H1 (cell line): ENCODE data around the gene C15orf61. TPM values are rescaled to one million over a fixed set of nuclear protein-coding genes. Genes with fewer than 3 reads are reported as not detected.
A peak's percentile ranks its signal among the peaks of the same experiment; 100 is the strongest.

Source experiments
- CTCF ChIA-PET: fragments of 300-600 bp; sonication (Branson Sonifier 250); formaldehyde crosslinking; loops from one replicate; lab custom pipeline; 2021; ENCODE audit not compliant: partially characterized antibody; lab: Charles Lee
- POLR2A ChIA-PET: fragments of 300-600 bp; sonication (Branson Sonifier 250); formaldehyde crosslinking; loops from one replicate; lab custom pipeline; 2021; ENCODE audit warnings: inconsistent platforms; ENCODE audit not compliant: partially characterized antibody; lab: Charles Lee
- DNase-seq, 2 experiments: peaks; one replicate each; pipeline versions ENCODE4 v3.0.0 to v3.0.0-alpha.2; 2010 to 2022; ENCODE audit warnings: low spot score in 2 of 2, low read depth in 1 of 2, mixed read lengths in 1 of 2
- FAIRE-seq: peaks from 2 replicates; lab custom pipeline; 2011; peaks lifted over from hg19 to GRCh38; lab: Jason Lieb, UNC
- H2AFZ ChIP-seq: 2 replicates; pipeline ENCODE4 v1.8.1; 2012; ENCODE audit warnings: low read length, inconsistent platforms
- H2AK5ac ChIP-seq: 2 replicates; pipeline ENCODE4 v1.6.1; 2013; ENCODE audit warnings: low read depth, low read length
- H2BK120ac ChIP-seq: replicated peaks from 2 replicates; pipeline ENCODE3; 2013; ENCODE audit warnings: low read depth, low read length, inconsistent platforms
- H2BK12ac ChIP-seq: 2 replicates; pipeline ENCODE4 v1.6.1; 2013; ENCODE audit warnings: low read depth, low read length
- H2BK15ac ChIP-seq: 2 replicates; pipeline ENCODE4 v1.6.1; 2013; ENCODE audit warnings: low read length
- H2BK20ac ChIP-seq: 2 replicates; pipeline ENCODE4 v1.6.1; 2013; ENCODE audit warnings: low read length
- H2BK5ac ChIP-seq: 2 replicates; pipeline ENCODE4 v1.6.1; 2013; ENCODE audit warnings: low read depth, low read length
- H3K14ac ChIP-seq: 2 replicates; pipeline ENCODE4 v1.6.1; 2013; ENCODE audit warnings: inconsistent platforms; ENCODE audit not compliant: insufficient read length
- H3K18ac ChIP-seq: 2 replicates; pipeline ENCODE4 v1.6.1; 2013; ENCODE audit warnings: low read length; ENCODE audit errors: extremely low read depth
- H3K23ac ChIP-seq: 2 replicates; pipeline ENCODE4 v1.6.1; 2013; ENCODE audit warnings: inconsistent platforms; ENCODE audit not compliant: insufficient read length
- H3K23me2 ChIP-seq: 2 replicates; pipeline ENCODE4 v1.6.1; 2013; ENCODE audit warnings: low read depth, low read length
- H3K27ac ChIP-seq: 2 replicates; pipeline ENCODE4 v1.6.1; 2011; ENCODE audit warnings: low read depth, low read length, inconsistent platforms
- H3K27me3 ChIP-seq, 4 experiments: replicated peaks in 1 of 4; 1 replicate in 1 of 4; 2 replicates in 3 of 4; pipeline versions ENCODE4 v1.6.1 to v1.8.1; 2011 to 2013; ENCODE audit warnings: low read length in 3 of 4, mild to moderate bottlenecking in 3 of 4, inconsistent platforms in 2 of 4, mixed read lengths in 2 of 4, moderate library complexity in 1 of 4; ENCODE audit not compliant: control insufficient read depth in 3 of 4, insufficient read depth in 3 of 4; ENCODE audit errors: extremely low read depth in 1 of 4
- H3K36me3 ChIP-seq, 4 experiments: 2 replicates each; pipeline versions ENCODE4 v1.6.1 to v1.8.1; 2011 to 2013; ENCODE audit warnings: mild to moderate bottlenecking in 4 of 4, low read length in 3 of 4, moderate library complexity in 2 of 4, control low read depth in 1 of 4, inconsistent platforms in 1 of 4; ENCODE audit not compliant: insufficient read depth in 4 of 4, control insufficient read depth in 2 of 4
- H3K4ac ChIP-seq: replicated peaks from 2 replicates; pipeline ENCODE3; 2013; ENCODE audit warnings: low read length, low read depth, mixed read lengths, inconsistent platforms; ENCODE audit not compliant: insufficient read length
- H3K4me1 ChIP-seq, 4 experiments: replicated peaks in 1 of 4; 1 replicate in 1 of 4; 2 replicates in 3 of 4; pipeline versions ENCODE4 v1.6.1 to v1.8.1; 2011 to 2013; ENCODE audit warnings: low read length in 3 of 4, inconsistent platforms in 2 of 4, mixed read lengths in 1 of 4; ENCODE audit not compliant: insufficient read depth in 4 of 4, control insufficient read depth in 3 of 4
- H3K4me2 ChIP-seq, 2 experiments: 2 replicates each; pipeline versions ENCODE4 v1.6.1 to v1.8.1; 2011 to 2013; ENCODE audit warnings: low read depth in 2 of 2, low read length in 2 of 2, control low read depth in 1 of 2, inconsistent platforms in 1 of 2, mild to moderate bottlenecking in 1 of 2; ENCODE audit not compliant: insufficient read depth in 1 of 2
- H3K4me3 ChIP-seq, 4 experiments: fragments of 200-600, 300-600 bp in 1 of 4; sonication (generic), shearing (Covaris generic), sonication (Bioruptor Twin) in 1 of 4; 2 replicates each; pipeline versions ENCODE4 v1.5.1 to v1.8.1; 2011 to 2016; ENCODE audit warnings: low read length in 4 of 4, low read depth in 3 of 4, control low read depth in 2 of 4, inconsistent platforms in 2 of 4, mild to moderate bottlenecking in 2 of 4, mixed read lengths in 1 of 4, moderate library complexity in 1 of 4; ENCODE audit not compliant: insufficient read depth in 2 of 4; ENCODE audit errors: extremely low read depth in 1 of 4
- H3K56ac ChIP-seq: replicated peaks from 2 replicates; pipeline ENCODE3; 2013; ENCODE audit warnings: low read depth, mild to moderate bottlenecking, mixed read lengths, low read length, inconsistent platforms; ENCODE audit not compliant: insufficient read length
- H3K79me1 ChIP-seq: 2 replicates; pipeline ENCODE4 v1.6.1; 2013; ENCODE audit warnings: low read depth, low read length, control low read depth
- H3K79me2 ChIP-seq, 2 experiments: 2 replicates each; pipeline versions ENCODE4 v1.6.1 to v1.8.1; 2012 to 2013; ENCODE audit warnings: low read length in 2 of 2, mild to moderate bottlenecking in 2 of 2, inconsistent platforms in 1 of 2; ENCODE audit not compliant: insufficient read depth in 2 of 2, control insufficient read depth in 1 of 2
- H3K9ac ChIP-seq, 4 experiments: replicated peaks in 1 of 4; 1 replicate in 1 of 4; 2 replicates in 3 of 4; pipeline versions ENCODE4 v1.6.1 to v1.8.1; 2011 to 2013; ENCODE audit warnings: low read depth in 3 of 4, low read length in 3 of 4, control low read depth in 2 of 4, mild to moderate bottlenecking in 2 of 4, moderate library complexity in 2 of 4, inconsistent platforms in 1 of 4; ENCODE audit errors: extremely low read depth in 1 of 4
- H3K9me3 ChIP-seq, 2 experiments: 2 replicates each; pipeline versions ENCODE4 v1.6.1 to v1.8.1; 2012 to 2013; ENCODE audit warnings: mild to moderate bottlenecking in 2 of 2, moderate library complexity in 2 of 2, control low read depth in 1 of 2, inconsistent platforms in 1 of 2, low read depth in 1 of 2, low read length in 1 of 2, mixed read lengths in 1 of 2; ENCODE audit not compliant: insufficient read depth in 2 of 2
- H4K20me1 ChIP-seq, 2 experiments: replicated peaks in 1 of 2; 2 replicates each; pipeline versions ENCODE3 to v1.8.1; 2011 to 2013; ENCODE audit warnings: inconsistent platforms in 2 of 2, low read length in 2 of 2, mild to moderate bottlenecking in 1 of 2; ENCODE audit not compliant: insufficient read depth in 2 of 2, control insufficient read depth in 1 of 2
- H4K5ac ChIP-seq: 2 replicates; pipeline ENCODE4 v1.6.1; 2013; ENCODE audit warnings: low read length, low read depth, mixed read lengths, inconsistent platforms; ENCODE audit not compliant: insufficient read length
- H4K8ac ChIP-seq: 2 replicates; pipeline ENCODE4 v1.8.0; 2013; ENCODE audit warnings: mild to moderate bottlenecking, moderate library complexity, low read length, inconsistent platforms; ENCODE audit not compliant: insufficient read depth; ENCODE audit errors: extremely low read depth
- H4K91ac ChIP-seq: replicated peaks from 2 replicates; pipeline ENCODE3; 2013; ENCODE audit warnings: low read length, mixed read lengths, inconsistent platforms; ENCODE audit not compliant: insufficient read length
- ATF3 ChIP-seq: IDR thresholded peaks from 2 replicates; pipeline ENCODE4 v1.6.1; 2011; ENCODE audit warnings: low read depth, mild to moderate bottlenecking, low read length; ENCODE audit not compliant: insufficient read depth
- CHD1 ChIP-seq: IDR thresholded peaks from 2 replicates; pipeline ENCODE4 v1.6.1; 2012; ENCODE audit warnings: low read depth, low read length, improper control_type of control experiment
- CTBP2 ChIP-seq: IDR thresholded peaks from 2 replicates; pipeline ENCODE4 v1.7.0; 2011; ENCODE audit warnings: borderline replicate concordance, mild to moderate bottlenecking, moderate library complexity, mixed read lengths, low read length; ENCODE audit not compliant: insufficient read depth, insufficient read length
- GTF2F1 ChIP-seq: IDR thresholded peaks from 2 replicates; pipeline ENCODE4 v1.6.1; 2012; ENCODE audit warnings: low read depth, low read length, improper control_type of control experiment, borderline replicate concordance
- NANOG ChIP-seq: IDR thresholded peaks from 2 replicates; pipeline ENCODE4 v1.6.1; 2011; ENCODE audit warnings: low read length, low read depth, mild to moderate bottlenecking, inconsistent platforms; ENCODE audit not compliant: insufficient read depth, poor library complexity, severe bottlenecking
- RAD21 ChIP-seq, 2 experiments: IDR thresholded peaks in 1 of 2; conservative IDR thresholded peaks in 1 of 2; 2 replicates each; pipeline ENCODE4 v1.6.1; 2011; ENCODE audit warnings: low read depth in 2 of 2, low read length in 2 of 2, improper control_type of control experiment in 1 of 2, inconsistent platforms in 1 of 2, mild to moderate bottlenecking in 1 of 2, moderate library complexity in 1 of 2
- RFX5 ChIP-seq: IDR thresholded peaks from 2 replicates; pipeline ENCODE4 v1.6.1; 2011; ENCODE audit warnings: low read depth, low read length, improper control_type of control experiment, borderline replicate concordance
- RXRA ChIP-seq: IDR thresholded peaks from 2 replicates; pipeline ENCODE4 v1.6.1; 2011; ENCODE audit warnings: low read depth, mild to moderate bottlenecking, low read length, moderate library complexity; ENCODE audit not compliant: insufficient read depth
- SRF ChIP-seq: IDR thresholded peaks from 2 replicates; pipeline ENCODE4 v1.6.1; 2011; ENCODE audit warnings: mild to moderate bottlenecking, low read depth, low read length, moderate library complexity
- WGBS, 2 experiments: shearing (Covaris generic) in 1 of 2; methylation state at CpG; one replicate each; pipeline versions ENCODE4 v1.1.6 to v1.1.7; 2013 to 2015; ENCODE audit warnings: low lambda C conversion rate in 2 of 2, mixed read lengths in 2 of 2, inconsistent platforms in 1 of 2, low coverage in 1 of 2, missing lambda C conversion rate in 1 of 2; ENCODE audit not compliant: insufficient replicate concordance in 2 of 2, insufficient coverage in 1 of 2, insufficient read length in 1 of 2; ENCODE audit errors: extremely low coverage in 1 of 2, missing lambda C conversion rate in 1 of 2; 5-methylcytosine and 5-hydroxymethylcytosine counted together
- polyA plus RNA-seq, 7 experiments: library from polyadenylated mRNA; depleted of rRNA in 3 of 7; stranded (reverse) in 5 of 7; unstranded in 2 of 7; fragments of >200 nt in 5 of 7; fragments of 200-250 nt in 2 of 7; gene quantifications; 1 replicate in 5 of 7; 2 replicates in 1 of 7; 4 replicates in 1 of 7; pipeline versions ENCODE4 v1.2.1 to v1.2.3, GENCODE V29; 2011 to 2013; ENCODE audit warnings: missing spikeins in 2 of 7, mixed read lengths in 2 of 7
- total RNA-seq: library from RNA; stranded (reverse); fragmentation: NEBNext Ultra II Directional; extraction: Animal tissue kit (Norgen Biotek cat#: 25700); gene quantifications from 2 replicates; pipeline ENCODE4 v1.2.1, GENCODE V29; 2021

Gene C15orf61
- total and polyA plus RNA-seq, 2 of the 8 experiments (the other 6 are each of a cell fraction or from before 2014, with no cell fraction given): 1.7 to 2.0 TPM

- no peak overlapping the region for H4K8ac ChIP-seq
- H3K9ac ChIP-seq: no peak overlapping the region
- no peak overlapping the region for H4K5ac ChIP-seq
- POLR2A ChIA-PET: interaction anchor here (0.7 kb wide), 1 partner anchor 445 kb away, joined by 3 read pairs; no protein-coding TSS in a partner anchor
- no peaks in the 10 kb centered on the region for H3K9me3 ChIP-seq
- H3K79me1 ChIP-seq: no peaks in the 10 kb centered on the region
- no peaks in the 10 kb centered on the region for H3K79me2 ChIP-seq
- no peak overlapping the region for H2BK120ac ChIP-seq
- H2BK5ac ChIP-seq: no peak overlapping the region
- peak overlapping the region in 1 of 4 experiments; percentile 9; a peak in 1 of 8 replicates for H3K4me3 ChIP-seq
- no peak overlapping the region for H4K91ac ChIP-seq
- H3K4ac ChIP-seq: no peak overlapping the region
- no peak overlapping the region for H3K23ac ChIP-seq
- H2BK20ac ChIP-seq: no peak overlapping the region
- FAIRE-seq (no peak), DNase-seq (no peak)
- H3K23me2 ChIP-seq: peaks cover 15% of the 10 kb centered on the region; the same call in 1 of the 2 replicates
- H4K20me1 ChIP-seq: no peaks in the 10 kb centered on the region
- peaks cover 0 to 10% (median 1%) of the 10 kb centered on the region in 4 experiments; a peak in 4 of 7 replicates for H3K4me1 ChIP-seq
- TF ChIP-seq RXRA (no peak), CTBP2 (no peak), RAD21 (IDR thresholded peaks at IDR 0.05 in 1 of 2, conservative IDR thresholded peaks at IDR 0.05 in 1 of 2; ENCODE audit: low read depth in 2 of 2, low read length in 2 of 2) (no peak), RFX5 (no peak), NANOG (no peak), GTF2F1 (no peak), SRF (no peak), CHD1 (no peak), ATF3 (no peak)
- H3K56ac ChIP-seq: no peak overlapping the region
- CTCF ChIA-PET: interaction anchor here (0.6 kb wide), 1 partner anchor 253 kb away, joined by 3 read pairs; no protein-coding TSS in a partner anchor
- H3K36me3 ChIP-seq: no peaks in the 10 kb centered on the region
- no peak overlapping the region for H2AK5ac ChIP-seq
- no peak overlapping the region for H3K27ac ChIP-seq
- H3K4me2 ChIP-seq: no peak overlapping the region
- H3K14ac ChIP-seq: no peak overlapping the region
- no peak overlapping the region for H3K18ac ChIP-seq
- WGBS, 2 experiments: 31% methylated on average over 1 of the region's 1 CpG; no CpG with 5 or more reads in 1 of the 2 experiments
- no peak overlapping the region for H2AFZ ChIP-seq
- H2BK12ac ChIP-seq: no peak overlapping the region
- no peak overlapping the region for H2BK15ac ChIP-seq
- H3K27me3 ChIP-seq: peaks cover 0 to 7% (median 4%) of the 10 kb centered on the region in 4 experiments; a peak in 2 of 7 replicates
Measured at GRCh38 chr15:67523330-67523729, 2.4 kb downstream of the C15orf61 start.
